ENCODE data around the gene CPVL.

The CPVL gene

GRCh38 chr7:29109358-29109757 lies 37.0 kb downstream of the CPVL start:
- Histone ChIP-seq H3K4ac (ENCODE audit: low read depth, low read length) (peak overlapping the region; percentile 22), H3K4me3 (ENCODE audit: low read depth, low read length) (no peak overlapping the region), H3K4me1 (ENCODE audit: control insufficient read depth in 1 of 2, insufficient read depth in 2 of 2, low read length in 2 of 2) (peaks cover 28 to 33% of the 10 kb centered on the region in 2 experiments), H3K27ac (ENCODE audit: low read depth, low read length) (no peak overlapping the region), H4K12ac (ENCODE audit: low read depth, low read length) (no peak overlapping the region), H3K36me3 (ENCODE audit: control insufficient read depth in 1 of 2, insufficient read depth in 2 of 2, low read length in 2 of 2) (peaks cover 3 to 6% of the 10 kb centered on the region in 2 experiments), H3K79me1 (ENCODE audit: low read length) (peaks cover 26% of the 10 kb centered on the region), H2AK5ac (ENCODE audit: low read length) (peak overlapping the region; percentile 31), H3K4me2 (ENCODE audit: low read length) (no peak overlapping the region), H4K91ac (ENCODE audit: low read depth, low read length) (peak overlapping the region; percentile 43), H3K9me3 (ENCODE audit: insufficient read depth, low read depth, low read length) (no peaks in the 10 kb centered on the region), H3K18ac (ENCODE audit: low read length) (no peak overlapping the region), H3K27me3 (ENCODE audit: insufficient read depth, low read length) (no peaks in the 10 kb centered on the region), H3K14ac (ENCODE audit: low read length) (peak overlapping the region; percentile 28), H3K9ac (ENCODE audit: low read length) (no peak overlapping the region), H2AFZ (ENCODE audit: insufficient read depth, low read length, poor library complexity) (no peak overlapping the region), H2BK12ac (ENCODE audit: low read length) (peak overlapping the region; percentile 53), H3K79me2 (ENCODE audit: control insufficient read depth, insufficient read depth, low read length, poor library complexity) (peaks cover 7% of the 10 kb centered on the region), H2BK5ac (ENCODE audit: low read depth, low read length, poor library complexity) (peak overlapping the region; percentile 52), H4K8ac (ENCODE audit: low read depth, low read length) (peak overlapping the region; percentile 30), H3K23ac (ENCODE audit: low read length) (no peak overlapping the region), H2BK120ac (ENCODE audit: insufficient read depth, low read length, poor library complexity) (peak overlapping the region; percentile 69)
- WGBS (ENCODE audit: extremely low coverage, insufficient coverage, insufficient read length), result no CpG with 5 or more reads among the region's 3 CpGs
- DNase-seq, result no peak

GRCh38 chr7:29107056-29107455 lies 39.3 kb downstream of the CPVL start:
- no peak overlapping the region for H3K27ac ChIP-seq (ENCODE audit: low read depth, low read length)
- no CpG with 5 or more reads among the region's 2 CpGs for WGBS (ENCODE audit: extremely low coverage, insufficient coverage, insufficient read length)
- peak overlapping the region; percentile 65 for H2AK5ac ChIP-seq (ENCODE audit: low read length)
- H3K23ac ChIP-seq (ENCODE audit: low read length), result no peak overlapping the region
- H3K27me3 ChIP-seq (ENCODE audit: insufficient read depth, low read length), result no peaks in the 10 kb centered on the region
- H3K4me3 ChIP-seq (ENCODE audit: low read depth, low read length), result no peak overlapping the region
- no peak overlapping the region for H3K4ac ChIP-seq (ENCODE audit: low read depth, low read length)
- no peak overlapping the region for H4K8ac ChIP-seq (ENCODE audit: low read depth, low read length)
- H2BK12ac ChIP-seq (ENCODE audit: low read length), result no peak overlapping the region
- no peak overlapping the region for H4K12ac ChIP-seq (ENCODE audit: low read depth, low read length)
- no peak overlapping the region for H2AFZ ChIP-seq (ENCODE audit: insufficient read depth, low read length, poor library complexity)
- H2BK5ac ChIP-seq (ENCODE audit: low read depth, low read length, poor library complexity), result no peak overlapping the region
- no peak overlapping the region for H3K14ac ChIP-seq (ENCODE audit: low read length)
- no peak overlapping the region for H3K9ac ChIP-seq (ENCODE audit: low read length)
- H2BK120ac ChIP-seq (ENCODE audit: insufficient read depth, low read length, poor library complexity), result no peak overlapping the region
- H3K4me2 ChIP-seq (ENCODE audit: low read length), result no peak overlapping the region
- no peak overlapping the region for H3K18ac ChIP-seq (ENCODE audit: low read length)
- H3K9me3 ChIP-seq (ENCODE audit: insufficient read depth, low read depth, low read length), result no peaks in the 10 kb centered on the region
- H3K79me1 ChIP-seq (ENCODE audit: low read length), result peaks cover 19% of the 10 kb centered on the region
- H4K91ac ChIP-seq (ENCODE audit: low read depth, low read length), result peak overlapping the region; percentile 1
- H3K36me3 ChIP-seq (ENCODE audit: control insufficient read depth in 1 of 2, insufficient read depth in 2 of 2, low read length in 2 of 2), result peaks cover 3 to 6% of the 10 kb centered on the region in 2 experiments
- peaks cover 19 to 22% of the 10 kb centered on the region in 2 experiments for H3K4me1 ChIP-seq (ENCODE audit: control insufficient read depth in 1 of 2, insufficient read depth in 2 of 2, low read length in 2 of 2)
- H3K79me2 ChIP-seq (ENCODE audit: control insufficient read depth, insufficient read depth, low read length, poor library complexity), result peaks cover 4% of the 10 kb centered on the region
- no peak for DNase-seq

GRCh38 chr7:29106669-29106988 lies 39.7 kb downstream of the CPVL start:
- Histone ChIP-seq H2BK120ac (ENCODE audit: insufficient read depth, low read length, poor library complexity) (no peak overlapping the region), H2AFZ (ENCODE audit: insufficient read depth, low read length, poor library complexity) (no peak overlapping the region), H3K36me3 (ENCODE audit: control insufficient read depth in 1 of 2, insufficient read depth in 2 of 2, low read length in 2 of 2) (peaks cover 3 to 6% of the 10 kb centered on the region in 2 experiments), H3K23ac (ENCODE audit: low read length) (no peak overlapping the region), H3K27ac (ENCODE audit: low read depth, low read length) (no peak overlapping the region), H3K18ac (ENCODE audit: low read length) (no peak overlapping the region), H3K4ac (ENCODE audit: low read depth, low read length) (no peak overlapping the region), H3K4me1 (ENCODE audit: control insufficient read depth in 1 of 2, insufficient read depth in 2 of 2, low read length in 2 of 2) (peaks cover 17 to 20% of the 10 kb centered on the region in 2 experiments), H3K4me3 (ENCODE audit: low read depth, low read length) (no peak overlapping the region), H3K9me3 (ENCODE audit: insufficient read depth, low read depth, low read length) (no peaks in the 10 kb centered on the region), H3K14ac (ENCODE audit: low read length) (no peak overlapping the region), H3K79me1 (ENCODE audit: low read length) (peaks cover 16% of the 10 kb centered on the region), H2AK5ac (ENCODE audit: low read length) (no peak overlapping the region), H4K8ac (ENCODE audit: low read depth, low read length) (no peak overlapping the region), H3K4me2 (ENCODE audit: low read length) (no peak overlapping the region), H4K91ac (ENCODE audit: low read depth, low read length) (peak overlapping the region; percentile 1), H3K9ac (ENCODE audit: low read length) (no peak overlapping the region), H4K12ac (ENCODE audit: low read depth, low read length) (no peak overlapping the region), H3K79me2 (ENCODE audit: control insufficient read depth, insufficient read depth, low read length, poor library complexity) (peaks cover 4% of the 10 kb centered on the region), H2BK5ac (ENCODE audit: low read depth, low read length, poor library complexity) (no peak overlapping the region), H2BK12ac (ENCODE audit: low read length) (no peak overlapping the region), H3K27me3 (ENCODE audit: insufficient read depth, low read length) (no peaks in the 10 kb centered on the region)
- DNase-seq, result no peak
- WGBS (ENCODE audit: extremely low coverage, insufficient coverage, insufficient read length), result no CpG with 5 or more reads among the region's 3 CpGs

GRCh38 chr7:29105752-29106668 lies 40.3 kb downstream of the CPVL start:
- Histone ChIP-seq H3K79me1 (ENCODE audit: low read length) (peaks cover 13% of the 10 kb centered on the region), H3K36me3 (ENCODE audit: control insufficient read depth in 1 of 2, insufficient read depth in 2 of 2, low read length in 2 of 2) (peaks cover 0 to 6% of the 10 kb centered on the region in 2 experiments), H4K12ac (ENCODE audit: low read depth, low read length) (no peak overlapping the region), H3K4ac (ENCODE audit: low read depth, low read length) (peak overlapping the region; percentile 4), H4K91ac (ENCODE audit: low read depth, low read length) (no peak overlapping the region), H3K9me3 (ENCODE audit: insufficient read depth, low read depth, low read length) (no peaks in the 10 kb centered on the region), H3K23ac (ENCODE audit: low read length) (no peak overlapping the region), H3K27ac (ENCODE audit: low read depth, low read length) (no peak overlapping the region), H3K4me1 (ENCODE audit: control insufficient read depth in 1 of 2, insufficient read depth in 2 of 2, low read length in 2 of 2) (peaks cover 12 to 16% of the 10 kb centered on the region in 2 experiments), H2AK5ac (ENCODE audit: low read length) (peak overlapping the region; percentile 44), H3K14ac (ENCODE audit: low read length) (no peak overlapping the region), H2AFZ (ENCODE audit: insufficient read depth, low read length, poor library complexity) (no peak overlapping the region), H4K8ac (ENCODE audit: low read depth, low read length) (peak overlapping the region; percentile 51), H3K4me3 (ENCODE audit: low read depth, low read length) (no peak overlapping the region), H2BK120ac (ENCODE audit: insufficient read depth, low read length, poor library complexity) (no peak overlapping the region), H3K79me2 (ENCODE audit: control insufficient read depth, insufficient read depth, low read length, poor library complexity) (peaks cover 2% of the 10 kb centered on the region), H3K9ac (ENCODE audit: low read length) (no peak overlapping the region), H3K18ac (ENCODE audit: low read length) (peak overlapping the region; percentile 16), H3K27me3 (ENCODE audit: insufficient read depth, low read length) (no peaks in the 10 kb centered on the region), H2BK12ac (ENCODE audit: low read length) (peak overlapping the region; percentile 65), H2BK5ac (ENCODE audit: low read depth, low read length, poor library complexity) (no peak overlapping the region), H3K4me2 (ENCODE audit: low read length) (no peak overlapping the region)
- DNase-seq, result peak; percentile 51 to 86
- WGBS (ENCODE audit: extremely low coverage, insufficient coverage, insufficient read length), result no CpG with 5 or more reads among the region's 4 CpGs
